Measurements from ENCODE around the gene UCN2. TPM values are rescaled to one million over a fixed set of nuclear protein-coding genes. Genes with fewer than 3 reads are reported as not detected.

Gene UCN2
- total and polyA plus RNA-seq, 2 of the 8 experiments (the other 6 are each of a cell fraction or from before 2014, with no cell fraction given): 0.14 TPM; not detected in 1

DNA sequence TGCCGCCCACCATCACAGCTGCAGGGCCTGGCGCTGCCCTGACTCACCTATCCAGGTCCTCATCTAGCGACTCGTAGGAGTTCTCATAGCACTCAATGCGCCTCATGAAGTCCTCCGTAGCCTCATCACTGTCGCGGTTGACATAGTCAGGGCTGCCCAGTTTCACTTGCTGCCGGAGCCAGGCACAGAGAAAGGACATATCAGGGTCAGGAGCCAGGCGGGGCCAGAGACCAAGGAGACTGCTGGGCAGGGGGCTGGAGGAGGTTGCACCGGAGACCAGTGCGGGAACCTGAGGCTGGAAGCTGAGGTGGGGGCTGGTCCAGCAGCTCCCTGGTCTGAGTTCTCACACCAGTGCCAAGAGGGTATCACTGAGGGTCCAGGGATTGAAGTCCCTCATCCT lies 25.1 kb downstream of the UCN2 start:
- no peak overlapping the region; the same call in 1 of the 2 replicates for H2BK5ac ChIP-seq (ENCODE audit: low read depth, low read length)
- H3K4me2 ChIP-seq (ENCODE audit: insufficient read depth in 1 of 2, low read depth in 2 of 2, low read length in 2 of 2): no peak overlapping the region
- 91% methylated on average over 12 of the region's 12 CpGs; no CpG with 5 or more reads in 1 of the 2 experiments for WGBS, 2 experiments (ENCODE audit: extremely low coverage in 1 of 2, insufficient coverage in 1 of 2, insufficient read length in 1 of 2, insufficient replicate concordance in 2 of 2, low coverage in 1 of 2, low lambda C conversion rate in 2 of 2, missing lambda C conversion rate in 1 of 2)
- H3K79me2 ChIP-seq (ENCODE audit: control insufficient read depth in 1 of 2, insufficient read depth in 2 of 2, low read length in 2 of 2): no peaks in the 10 kb centered on the region
- H3K23ac ChIP-seq (ENCODE audit: insufficient read length): no peak overlapping the region
- no peaks in the 10 kb centered on the region for H3K4me1 ChIP-seq (replicated peaks in 1 of 4; ENCODE audit: control insufficient read depth in 3 of 4, insufficient read depth in 4 of 4, low read length in 3 of 4)
- no peak overlapping the region for H2BK120ac ChIP-seq (replicated peaks; ENCODE audit: low read depth, low read length)
- H4K20me1 ChIP-seq (replicated peaks in 1 of 2; ENCODE audit: control insufficient read depth in 1 of 2, insufficient read depth in 2 of 2, low read length in 2 of 2): peaks cover 0 to 4% of the 10 kb centered on the region in 2 experiments
- H3K9me3 ChIP-seq (ENCODE audit: insufficient read depth in 2 of 2, low read depth in 1 of 2, low read length in 1 of 2): no peaks in the 10 kb centered on the region
- no peak overlapping the region; a peak in 1 of 7 replicates for H3K9ac ChIP-seq (replicated peaks in 1 of 4; ENCODE audit: extremely low read depth in 1 of 4, low read depth in 3 of 4, low read length in 3 of 4)
- FAIRE-seq (no peak), DNase-seq (ENCODE audit: low read depth in 1 of 2, low spot score in 2 of 2) (no peak)
- H3K79me1 ChIP-seq (ENCODE audit: low read depth, low read length): no peaks in the 10 kb centered on the region
- ChIA-PET CTCF (ENCODE audit: partially characterized antibody) (interaction anchor here (4.1 kb wide), 1 partner anchor 10 kb away, joined by 21 read pairs; no protein-coding TSS in a partner anchor), POLR2A (ENCODE audit: partially characterized antibody) (interaction anchor here (0.9 to 1.1 kb wide), 2 partner anchors 20 to 110 kb away, joined by 3 read pairs; no protein-coding TSS in a partner anchor)
- H3K4ac ChIP-seq (replicated peaks; ENCODE audit: insufficient read length, low read depth, low read length): no peak overlapping the region
- no peak overlapping the region for H4K5ac ChIP-seq (ENCODE audit: insufficient read length, low read depth, low read length)
- no peak overlapping the region for H3K56ac ChIP-seq (replicated peaks; ENCODE audit: insufficient read length, low read depth, low read length)
- H3K14ac ChIP-seq (ENCODE audit: insufficient read length): no peak overlapping the region
- no peak overlapping the region for H3K27ac ChIP-seq (ENCODE audit: low read depth, low read length)
- H4K91ac ChIP-seq (replicated peaks; ENCODE audit: insufficient read length, low read length): no peak overlapping the region
- H3K18ac ChIP-seq (ENCODE audit: extremely low read depth, low read length): no peak overlapping the region
- H3K27me3 ChIP-seq (replicated peaks in 1 of 4; ENCODE audit: control insufficient read depth in 3 of 4, extremely low read depth in 1 of 4, insufficient read depth in 3 of 4, low read length in 3 of 4): no peaks in the 10 kb centered on the region
- peaks cover 2 to 39% (median 25%) of the 10 kb centered on the region in 4 experiments; a peak in 6 of 8 replicates for H3K36me3 ChIP-seq (ENCODE audit: control insufficient read depth in 2 of 4, insufficient read depth in 4 of 4, low read length in 3 of 4)
- H3K4me3 ChIP-seq (ENCODE audit: extremely low read depth in 1 of 4, insufficient read depth in 2 of 4, low read depth in 3 of 4, low read length in 4 of 4): no peak overlapping the region
- H2BK15ac ChIP-seq (ENCODE audit: low read length): no peak overlapping the region
- H2BK12ac ChIP-seq (ENCODE audit: low read depth, low read length): no peak overlapping the region
- no peak overlapping the region for H4K8ac ChIP-seq (ENCODE audit: extremely low read depth, insufficient read depth, low read length)
- no peak overlapping the region for H2AK5ac ChIP-seq (ENCODE audit: low read depth, low read length)
- no peak overlapping the region for H2AFZ ChIP-seq (ENCODE audit: low read length)
- no peaks in the 10 kb centered on the region; the same call in 1 of the 2 replicates for H3K23me2 ChIP-seq (ENCODE audit: low read depth, low read length)
- no peak overlapping the region for H2BK20ac ChIP-seq (ENCODE audit: low read length)
- no peak for TF ChIP-seq HDAC6 (IDR thresholded peaks at IDR 0.05; ENCODE audit: low read depth, low read length)
- TF ChIP-seq CBX8 (IDR thresholded peaks at IDR 0.05; ENCODE audit: borderline replicate concordance, low read depth, low read length): no peak
- no peak for TF ChIP-seq GTF2F1 (IDR thresholded peaks at IDR 0.05; ENCODE audit: borderline replicate concordance, low read depth, low read length)
- no peak for TF ChIP-seq POLR2A (IDR thresholded peaks at IDR 0.05; ENCODE audit: control extremely low read depth in 1 of 2, low read depth in 2 of 2, low read length in 2 of 2)
- TF ChIP-seq RBBP5 (IDR thresholded peaks at IDR 0.05; ENCODE audit: borderline replicate concordance, low read depth, low read length): no peak
- TF ChIP-seq SP1 (IDR thresholded peaks at IDR 0.05; ENCODE audit: low read depth, low read length): no peak

Data from H1 (cell line).